Glutamatergic neuron (in vitro differentiated cells): ENCODE results near the gene SLC15A3. TPM values are rescaled to one million over a fixed set of nuclear protein-coding genes. Genes with fewer than 3 reads are reported as not detected.
A peak's percentile ranks its signal among the peaks of the same experiment; 100 is the strongest.

Experiments used
- DNase-seq: peaks from one replicate; pipeline ENCODE4 v3.0.0; 2022
- H3K27ac Mint-ChIP-seq: one replicate; pipeline ENCODE4 v1.8.0; 2020; ENCODE audit warnings: mild to moderate bottlenecking, mixed read lengths, inconsistent platforms; ENCODE audit not compliant: unreplicated experiment
- H3K27me3 Mint-ChIP-seq: one replicate; pipeline ENCODE4 v1.8.0; 2020; ENCODE audit warnings: mild to moderate bottlenecking, moderate library complexity, mixed read lengths, inconsistent platforms; ENCODE audit not compliant: unreplicated experiment
- H3K36me3 Mint-ChIP-seq: one replicate; pipeline ENCODE4 v1.8.0; 2020; ENCODE audit warnings: mild to moderate bottlenecking, mixed read lengths, inconsistent platforms; ENCODE audit not compliant: unreplicated experiment
- H3K4me1 Mint-ChIP-seq: one replicate; pipeline ENCODE4 v1.8.0; 2020; ENCODE audit warnings: mild to moderate bottlenecking, low read depth, mixed read lengths, inconsistent platforms; ENCODE audit not compliant: unreplicated experiment
- H3K4me3 Mint-ChIP-seq: one replicate; pipeline ENCODE4 v1.8.0; 2020; ENCODE audit warnings: mild to moderate bottlenecking, mixed read lengths, inconsistent platforms; ENCODE audit not compliant: unreplicated experiment
- H3K9me3 Mint-ChIP-seq: one replicate; pipeline ENCODE4 v1.8.0; 2020; ENCODE audit warnings: mild to moderate bottlenecking, moderate library complexity, mixed read lengths, inconsistent platforms; ENCODE audit not compliant: unreplicated experiment
- total RNA-seq: library from RNA; stranded (reverse); fragmentation: NEBNext Ultra II Directional; extraction: Animal tissue kit (Norgen Biotek cat#: 25700); gene quantifications from one replicate; pipeline ENCODE4 v1.2.1, GENCODE V29; 2021; ENCODE audit not compliant: unreplicated experiment
- TF ChIP-seq, protein P1 (sequence below): fragments of 200-600 bp; sonication (generic); IDR thresholded peaks from one replicate; pipeline ENCODE4 v1.5.0; 2021; ENCODE audit not compliant: partially characterized antibody, unreplicated experiment

The SLC15A3 gene
- total RNA-seq, 1 donor from 2014 or later, result 4.4 TPM

DNA sequence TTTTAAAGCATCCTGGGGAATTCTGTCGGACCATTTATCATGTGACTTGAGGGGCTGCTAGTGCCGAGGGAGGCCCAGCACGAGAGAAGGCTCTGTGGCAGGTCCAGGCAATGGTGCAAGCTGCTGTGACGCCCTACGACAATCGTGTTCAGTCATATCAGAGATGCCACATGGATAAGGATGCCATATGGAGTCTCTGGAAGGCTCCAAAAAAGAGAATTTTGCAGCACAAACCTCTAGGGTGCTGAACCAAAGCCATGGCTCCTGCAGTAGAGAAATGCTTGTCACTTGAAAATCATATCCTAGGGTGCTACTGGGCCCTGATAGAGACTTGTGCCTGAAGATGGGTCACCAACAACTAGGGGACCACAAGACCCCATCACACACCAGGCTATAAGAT lies 12.8 kb upstream of the SLC15A3 start:
- Mint-ChIP-seq H3K4me3 (no peak overlapping the region), H3K27me3 (no peaks in the 10 kb centered on the region), H3K36me3 (peaks cover 22% of the 10 kb centered on the region), H3K27ac (no peak overlapping the region), H3K9me3 (peaks cover 4% of the 10 kb centered on the region), H3K4me1 (peaks cover under 1% of the 10 kb centered on the region)
- DNase-seq, result no peak
- TF ChIP-seq, protein P1, sequence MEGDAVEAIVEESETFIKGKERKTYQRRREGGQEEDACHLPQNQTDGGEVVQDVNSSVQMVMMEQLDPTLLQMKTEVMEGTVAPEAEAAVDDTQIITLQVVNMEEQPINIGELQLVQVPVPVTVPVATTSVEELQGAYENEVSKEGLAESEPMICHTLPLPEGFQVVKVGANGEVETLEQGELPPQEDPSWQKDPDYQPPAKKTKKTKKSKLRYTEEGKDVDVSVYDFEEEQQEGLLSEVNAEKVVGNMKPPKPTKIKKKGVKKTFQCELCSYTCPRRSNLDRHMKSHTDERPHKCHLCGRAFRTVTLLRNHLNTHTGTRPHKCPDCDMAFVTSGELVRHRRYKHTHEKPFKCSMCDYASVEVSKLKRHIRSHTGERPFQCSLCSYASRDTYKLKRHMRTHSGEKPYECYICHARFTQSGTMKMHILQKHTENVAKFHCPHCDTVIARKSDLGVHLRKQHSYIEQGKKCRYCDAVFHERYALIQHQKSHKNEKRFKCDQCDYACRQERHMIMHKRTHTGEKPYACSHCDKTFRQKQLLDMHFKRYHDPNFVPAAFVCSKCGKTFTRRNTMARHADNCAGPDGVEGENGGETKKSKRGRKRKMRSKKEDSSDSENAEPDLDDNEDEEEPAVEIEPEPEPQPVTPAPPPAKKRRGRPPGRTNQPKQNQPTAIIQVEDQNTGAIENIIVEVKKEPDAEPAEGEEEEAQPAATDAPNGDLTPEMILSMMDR, result no peak

GRCh38 chr11:60960405-60960804 lies 8.4 kb upstream of the SLC15A3 start:
- H3K4me1 Mint-ChIP-seq, result peaks cover 9% of the 10 kb centered on the region
- no peak overlapping the region for H3K4me3 Mint-ChIP-seq
- TF ChIP-seq, protein P1, result no peak

DNA sequence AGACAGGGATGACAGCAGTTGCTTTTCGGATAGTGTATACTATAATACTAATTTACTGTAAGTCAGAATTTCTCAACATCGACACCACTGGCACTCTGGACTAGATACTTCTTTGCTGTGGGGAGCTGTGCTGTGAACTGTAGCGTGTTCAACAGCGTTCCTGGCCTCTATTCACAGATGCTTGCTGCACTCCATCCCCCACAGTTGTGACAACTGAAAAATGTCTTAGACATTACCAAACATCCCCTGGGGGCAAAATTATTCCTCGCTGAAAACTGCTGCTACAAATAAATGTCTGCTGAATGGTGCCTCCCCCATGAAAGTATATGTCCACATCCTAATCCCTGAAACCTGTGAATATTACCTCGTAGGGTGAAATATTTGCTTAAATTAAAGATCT lies 7.5 kb upstream of the SLC15A3 start:
- no peak for DNase-seq
- Mint-ChIP-seq H3K9me3 (peaks cover 2% of the 10 kb centered on the region), H3K4me1 (peaks cover 9% of the 10 kb centered on the region), H3K27me3 (peaks cover 2% of the 10 kb centered on the region), H3K36me3 (no peaks in the 10 kb centered on the region), H3K27ac (no peak overlapping the region), H3K4me3 (no peak overlapping the region)
- TF ChIP-seq, protein P1, result no peak

More at GRCh38 chr11:60960405-60960804, 8.4 kb upstream of the SLC15A3 start:
- Mint-ChIP-seq H3K36me3 (no peaks in the 10 kb centered on the region), H3K9me3 (peaks cover 2% of the 10 kb centered on the region), H3K27ac (no peak overlapping the region), H3K27me3 (peaks cover 2% of the 10 kb centered on the region)
- DNase-seq, result no peak

DNA sequence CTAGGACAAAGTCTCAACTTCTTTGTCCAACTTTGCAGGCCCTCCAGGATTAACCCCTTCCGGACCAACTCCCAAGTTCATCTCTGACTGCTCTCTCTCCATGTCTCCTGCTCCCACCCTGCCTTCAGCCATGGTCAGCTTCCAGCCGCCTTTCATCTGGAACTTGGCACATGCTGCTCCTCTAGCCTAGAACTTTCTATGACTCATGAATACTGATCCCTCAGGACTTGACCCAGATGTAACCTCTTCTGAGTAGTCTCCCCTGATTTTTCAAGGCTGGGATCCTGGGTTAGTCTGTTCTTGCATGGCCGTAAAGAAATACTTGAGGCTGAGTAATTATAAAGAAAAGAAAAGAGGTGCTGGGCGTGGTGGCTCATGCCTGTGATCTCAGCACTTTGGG lies 5.2 kb upstream of the SLC15A3 start:
- H3K36me3 Mint-ChIP-seq, result no peaks in the 10 kb centered on the region
- peaks cover 11% of the 10 kb centered on the region for H3K27me3 Mint-ChIP-seq
- peaks cover 5% of the 10 kb centered on the region for H3K9me3 Mint-ChIP-seq
- no peak overlapping the region for H3K27ac Mint-ChIP-seq
- TF ChIP-seq, protein P1, result no peak
- H3K4me1 Mint-ChIP-seq, result peaks cover 9% of the 10 kb centered on the region
- H3K4me3 Mint-ChIP-seq, result peak overlapping the region; percentile 38
- no peak for DNase-seq

GRCh38 chr11:60955571-60955970 lies 3.6 kb upstream of the SLC15A3 start:
- peaks cover 9% of the 10 kb centered on the region for H3K4me1 Mint-ChIP-seq
- peaks cover 11% of the 10 kb centered on the region for H3K27me3 Mint-ChIP-seq
- H3K4me3 Mint-ChIP-seq, result no peak overlapping the region
- no peak for DNase-seq
- TF ChIP-seq, protein P1, result no peak
- no peaks in the 10 kb centered on the region for H3K36me3 Mint-ChIP-seq
- H3K27ac Mint-ChIP-seq, result no peak overlapping the region
- H3K9me3 Mint-ChIP-seq, result peaks cover 5% of the 10 kb centered on the region
